ENCODE data around the gene STN1.

STN1 gene

GRCh38 chr10:103936022-103936421 lies 18.0 kb upstream of the STN1 start:
- no peak overlapping the region for H3K27ac Mint-ChIP-seq
- DNase-seq (ENCODE audit: low spot score) = no peak
- no peak overlapping the region for H3K4me3 Mint-ChIP-seq
- H3K36me3 Mint-ChIP-seq (ENCODE audit: low read depth) = no peaks in the 10 kb centered on the region
- peaks cover 12% of the 10 kb centered on the region for H3K27me3 Mint-ChIP-seq (ENCODE audit: low read depth)
- no peaks in the 10 kb centered on the region for H3K9me3 Mint-ChIP-seq
- H3K4me1 Mint-ChIP-seq (ENCODE audit: low read depth) = no peaks in the 10 kb centered on the region

GRCh38 chr10:103934308-103934707 lies 16.3 kb upstream of the STN1 start:
- H3K9me3 Mint-ChIP-seq = no peaks in the 10 kb centered on the region
- no peaks in the 10 kb centered on the region for H3K4me1 Mint-ChIP-seq (ENCODE audit: low read depth)
- peaks cover 10% of the 10 kb centered on the region for H3K27me3 Mint-ChIP-seq (ENCODE audit: low read depth)
- no peaks in the 10 kb centered on the region for H3K36me3 Mint-ChIP-seq (ENCODE audit: low read depth)
- no peak overlapping the region for H3K4me3 Mint-ChIP-seq
- no peak overlapping the region for H3K27ac Mint-ChIP-seq
- DNase-seq (ENCODE audit: low spot score) = no peak

- no peak overlapping the region for H3K4me3 Mint-ChIP-seq
- H3K9me3 Mint-ChIP-seq = no peaks in the 10 kb centered on the region
- no peak overlapping the region for H3K27ac Mint-ChIP-seq
- no peaks in the 10 kb centered on the region for H3K4me1 Mint-ChIP-seq (ENCODE audit: low read depth)
- H3K27me3 Mint-ChIP-seq (ENCODE audit: low read depth) = peaks cover 7% of the 10 kb centered on the region
- H3K36me3 Mint-ChIP-seq (ENCODE audit: low read depth) = no peaks in the 10 kb centered on the region
- DNase-seq (ENCODE audit: low spot score) = no peak
Observed at GRCh38 chr10:103933557-103934121, 15.7 kb upstream of the STN1 start.

GRCh38 chr10:103932971-103933370 lies 15.0 kb upstream of the STN1 start:
- DNase-seq (ENCODE audit: low spot score) = no peak
- no peaks in the 10 kb centered on the region for H3K9me3 Mint-ChIP-seq
- H3K4me3 Mint-ChIP-seq = no peak overlapping the region

GRCh38 chr10:103932271-103932670 lies 14.3 kb upstream of the STN1 start:
- H3K36me3 Mint-ChIP-seq (ENCODE audit: low read depth) = no peaks in the 10 kb centered on the region
- no peaks in the 10 kb centered on the region for H3K4me1 Mint-ChIP-seq (ENCODE audit: low read depth)
- no peak overlapping the region for H3K27ac Mint-ChIP-seq
- H3K27me3 Mint-ChIP-seq (ENCODE audit: low read depth) = peaks cover 6% of the 10 kb centered on the region
- DNase-seq (ENCODE audit: low spot score) = no peak
- no peak overlapping the region for H3K4me3 Mint-ChIP-seq
- H3K9me3 Mint-ChIP-seq = no peaks in the 10 kb centered on the region

More at GRCh38 chr10:103932971-103933370, 15.0 kb upstream of the STN1 start:
- no peaks in the 10 kb centered on the region for H3K4me1 Mint-ChIP-seq (ENCODE audit: low read depth)
- H3K27ac Mint-ChIP-seq = no peak overlapping the region
- no peaks in the 10 kb centered on the region for H3K36me3 Mint-ChIP-seq (ENCODE audit: low read depth)
- peaks cover 6% of the 10 kb centered on the region for H3K27me3 Mint-ChIP-seq (ENCODE audit: low read depth)

GRCh38 chr10:103931603-103932002 lies 13.6 kb upstream of the STN1 start:
- DNase-seq (ENCODE audit: low spot score) = no peak
- H3K36me3 Mint-ChIP-seq (ENCODE audit: low read depth) = no peaks in the 10 kb centered on the region
- H3K27me3 Mint-ChIP-seq (ENCODE audit: low read depth) = peaks cover 6% of the 10 kb centered on the region
- no peak overlapping the region for H3K27ac Mint-ChIP-seq
- H3K9me3 Mint-ChIP-seq = no peaks in the 10 kb centered on the region
- H3K4me1 Mint-ChIP-seq (ENCODE audit: low read depth) = no peaks in the 10 kb centered on the region
- H3K4me3 Mint-ChIP-seq = no peak overlapping the region

- H3K27me3 Mint-ChIP-seq (ENCODE audit: low read depth) = peaks cover 9% of the 10 kb centered on the region
- H3K36me3 Mint-ChIP-seq (ENCODE audit: low read depth) = no peaks in the 10 kb centered on the region
- H3K9me3 Mint-ChIP-seq = no peaks in the 10 kb centered on the region
- no peak for DNase-seq (ENCODE audit: low spot score)
- no peak overlapping the region for H3K27ac Mint-ChIP-seq
- no peak overlapping the region for H3K4me3 Mint-ChIP-seq
- H3K4me1 Mint-ChIP-seq (ENCODE audit: low read depth) = no peaks in the 10 kb centered on the region
Observed at GRCh38 chr10:103930881-103931280, 12.9 kb upstream of the STN1 start.

- Mint-ChIP-seq H3K36me3 (ENCODE audit: low read depth) (no peaks in the 10 kb centered on the region), H3K4me3 (no peak overlapping the region), H3K4me1 (ENCODE audit: low read depth) (no peaks in the 10 kb centered on the region), H3K27ac (no peak overlapping the region), H3K27me3 (ENCODE audit: low read depth) (peaks cover 6% of the 10 kb centered on the region), H3K9me3 (no peaks in the 10 kb centered on the region)
- DNase-seq (ENCODE audit: low spot score) = no peak
Observed at GRCh38 chr10:103930449-103930848, 12.5 kb upstream of the STN1 start.

GRCh38 chr10:103929381-103929921 lies 11.5 kb upstream of the STN1 start:
- Mint-ChIP-seq H3K36me3 (ENCODE audit: low read depth) (no peaks in the 10 kb centered on the region), H3K9me3 (no peaks in the 10 kb centered on the region), H3K27me3 (ENCODE audit: low read depth) (peaks cover 4% of the 10 kb centered on the region), H3K4me1 (ENCODE audit: low read depth) (no peaks in the 10 kb centered on the region), H3K27ac (no peak overlapping the region), H3K4me3 (no peak overlapping the region)
- DNase-seq (ENCODE audit: low spot score) = no peak

GRCh38 chr10:103928784-103929183 lies 10.8 kb upstream of the STN1 start:
- Mint-ChIP-seq H3K36me3 (ENCODE audit: low read depth) (no peaks in the 10 kb centered on the region), H3K4me3 (no peak overlapping the region), H3K9me3 (no peaks in the 10 kb centered on the region), H3K27ac (no peak overlapping the region), H3K27me3 (ENCODE audit: low read depth) (peaks cover 4% of the 10 kb centered on the region), H3K4me1 (ENCODE audit: low read depth) (no peaks in the 10 kb centered on the region)
- no peak for DNase-seq (ENCODE audit: low spot score)

- H3K36me3 Mint-ChIP-seq (ENCODE audit: low read depth) = no peaks in the 10 kb centered on the region
- H3K4me3 Mint-ChIP-seq = no peak overlapping the region
- DNase-seq (ENCODE audit: low spot score) = no peak
- H3K27me3 Mint-ChIP-seq (ENCODE audit: low read depth) = peaks cover 4% of the 10 kb centered on the region
- no peaks in the 10 kb centered on the region for H3K9me3 Mint-ChIP-seq
- no peak overlapping the region for H3K27ac Mint-ChIP-seq
- H3K4me1 Mint-ChIP-seq (ENCODE audit: low read depth) = no peaks in the 10 kb centered on the region
Observed at GRCh38 chr10:103926722-103927319, 8.8 kb upstream of the STN1 start.

GRCh38 chr10:103925591-103925990 lies 7.6 kb upstream of the STN1 start:
- Mint-ChIP-seq H3K4me1 (ENCODE audit: low read depth) (no peaks in the 10 kb centered on the region), H3K27me3 (ENCODE audit: low read depth) (peaks cover 4% of the 10 kb centered on the region), H3K9me3 (no peaks in the 10 kb centered on the region), H3K27ac (no peak overlapping the region), H3K4me3 (no peak overlapping the region), H3K36me3 (ENCODE audit: low read depth) (no peaks in the 10 kb centered on the region)
- no peak for DNase-seq (ENCODE audit: low spot score)

- no peak overlapping the region for H3K4me3 Mint-ChIP-seq
- H3K27ac Mint-ChIP-seq = no peak overlapping the region
- H3K36me3 Mint-ChIP-seq (ENCODE audit: low read depth) = no peaks in the 10 kb centered on the region
- H3K9me3 Mint-ChIP-seq = no peaks in the 10 kb centered on the region
- no peak for DNase-seq (ENCODE audit: low spot score)
- peaks cover 6% of the 10 kb centered on the region for H3K4me1 Mint-ChIP-seq (ENCODE audit: low read depth)
- H3K27me3 Mint-ChIP-seq (ENCODE audit: low read depth) = peaks cover 4% of the 10 kb centered on the region
Observed at GRCh38 chr10:103923502-103923901, 5.5 kb upstream of the STN1 start.

GRCh38 chr10:103922659-103923058 lies 4.7 kb upstream of the STN1 start:
- Mint-ChIP-seq H3K36me3 (ENCODE audit: low read depth) (peaks cover 2% of the 10 kb centered on the region), H3K27ac (no peak overlapping the region)

GRCh38 chr10:103921750-103922195 lies 3.8 kb upstream of the STN1 start:
- Mint-ChIP-seq H3K27me3 (ENCODE audit: low read depth) (peaks cover 4% of the 10 kb centered on the region), H3K27ac (no peak overlapping the region), H3K4me1 (ENCODE audit: low read depth) (peaks cover 7% of the 10 kb centered on the region), H3K36me3 (ENCODE audit: low read depth) (peaks cover 3% of the 10 kb centered on the region), H3K4me3 (no peak overlapping the region), H3K9me3 (no peaks in the 10 kb centered on the region)
- DNase-seq (ENCODE audit: low spot score) = peak; percentile 48

More at GRCh38 chr10:103922659-103923058, 4.7 kb upstream of the STN1 start:
- Mint-ChIP-seq H3K4me1 (ENCODE audit: low read depth) (peaks cover 7% of the 10 kb centered on the region), H3K9me3 (no peaks in the 10 kb centered on the region), H3K4me3 (no peak overlapping the region), H3K27me3 (ENCODE audit: low read depth) (peaks cover 4% of the 10 kb centered on the region)
- no peak for DNase-seq (ENCODE audit: low spot score)
